K562 (cell line): ENCODE results near the gene CDC6. TPM values are rescaled to one million over a fixed set of nuclear protein-coding genes. Genes with fewer than 3 reads are reported as not detected.

ENCODE experiments used
- CHD7 ChIP-seq: fragments of 200-600 bp; sonication (generic); IDR thresholded peaks from one replicate; pipeline ENCODE4 v1.6.1; 2012; ENCODE audit warnings: mild to moderate bottlenecking, low read depth, low read length, inconsistent platforms
- FOXJ2 ChIP-seq: fragments of 200-800 bp; sonication (Bioruptor generic); IDR thresholded peaks from 2 replicates; pipeline ENCODE4 v1.6.1; 2016; ENCODE audit warnings: missing genetic modification characterization, missing compliant biosample characterization
- GATAD2A ChIP-seq: fragments of 450-650 bp; IDR thresholded peaks from 2 replicates; pipeline ENCODE4 v1.6.1; 2017
- JUNB ChIP-seq: fragments of 450-650 bp; formaldehyde crosslinking; conservative IDR thresholded peaks from 2 replicates; pipeline ENCODE4 v1.4.0; 2020; ENCODE audit warnings: mild to moderate bottlenecking
- KLF1 ChIP-seq: fragments of 450-650 bp; IDR thresholded peaks from 2 replicates; pipeline ENCODE4 v1.6.1; 2016; ENCODE audit warnings: missing genetic modification characterization, missing compliant biosample characterization
- NCOA6 ChIP-seq: fragments of 450-650 bp; IDR thresholded peaks from 2 replicates; pipeline ENCODE4 v1.6.1; 2017; ENCODE audit warnings: mild to moderate bottlenecking
- NUFIP1 ChIP-seq: fragments of 450-650 bp; IDR thresholded peaks from 2 replicates; pipeline ENCODE4 v1.6.1; 2018; ENCODE audit not compliant: partially characterized antibody
- ZBTB11 ChIP-seq, 3 experiments: fragments of 200-800 bp in 1 of 3; fragments of 250-450 bp in 1 of 3; fragments of 450-650 bp in 1 of 3; sonication (Bioruptor Pico) in 1 of 3; sonication (Bioruptor generic) in 1 of 3; formaldehyde crosslinking in 1 of 3; IDR thresholded peaks; 2 replicates each; pipeline versions ENCODE4 v1.6.1 to v1.8.0; 2016 to 2022; ENCODE audit warnings: mild to moderate bottlenecking in 2 of 3, missing genetic modification characterization in 2 of 3, missing compliant biosample characterization in 1 of 3, moderate library complexity in 1 of 3
- ZFX ChIP-seq: sonication (generic); formaldehyde crosslinking; IDR thresholded peaks from 2 replicates; pipeline ENCODE4 v1.8.0; 2022; ENCODE audit warnings: mild to moderate bottlenecking, missing genetic modification reagents, moderate library complexity
- polyA plus RNA-seq, 8 experiments: library from polyadenylated mRNA; depleted of rRNA in 4 of 8; stranded (reverse) in 5 of 8; unstranded in 3 of 8; fragments of >200 nt; fragmentation: Nextera tagmentation in 2 of 8; fragmentation: Illumina TruSeq in 1 of 8; extraction: Ambion mirVana in 2 of 8; extraction: Trizol in 1 of 8; gene quantifications; 2 replicates each; pipeline versions ENCODE4 v1.2.1 to v1.2.3, GENCODE V29; 2011 to 2014; ENCODE audit warnings: inconsistent platforms in 1 of 8, missing spikeins in 1 of 8
- total RNA-seq, 7 experiments: library from RNA; depleted of rRNA in 6 of 7; stranded (reverse); fragments of >200 nt in 6 of 7; fragmentation: Illumina TruSeq in 2 of 7; extraction: Trizol in 2 of 7; gene quantifications; 2 replicates each; pipeline versions ENCODE4 v1.2.1 to v1.2.3, GENCODE V29; 2011 to 2021; ENCODE audit warnings: low replicate concordance in 1 of 7
- TF ChIP-seq, protein P1 (sequence below): sonication (generic); formaldehyde crosslinking; IDR thresholded peaks from 2 replicates; pipeline ENCODE4 v1.8.0; 2023; ENCODE audit warnings: mild to moderate bottlenecking, missing genetic modification reagents

The CDC6 gene
- total and polyA plus RNA-seq, 9 of the 15 experiments (the other 6 are each of a cell fraction or from before 2014, with no cell fraction given), result 29.6 to 141 (median 106) TPM

GRCh38 chr17:40322358-40323315 lies 35.0 kb downstream of the CDC6 start (continued):
- TF ChIP-seq FOXJ2, result peak; percentile 96
- TF ChIP-seq NUFIP1, result no peak
- no peak for TF ChIP-seq ZFX (CRISPR knock-in tag)
- no peak for TF ChIP-seq GATAD2A
- peak; percentile 52; the same call in 1 of the 2 replicates for TF ChIP-seq KLF1 (tag)
- peak in 2 of 3 experiments; percentile 36 to 81; a peak in 3 of 6 replicates for TF ChIP-seq ZBTB11 (CRISPR knock-in tag; IDR thresholded peaks at IDR 0.05)
- TF ChIP-seq, protein P1, sequence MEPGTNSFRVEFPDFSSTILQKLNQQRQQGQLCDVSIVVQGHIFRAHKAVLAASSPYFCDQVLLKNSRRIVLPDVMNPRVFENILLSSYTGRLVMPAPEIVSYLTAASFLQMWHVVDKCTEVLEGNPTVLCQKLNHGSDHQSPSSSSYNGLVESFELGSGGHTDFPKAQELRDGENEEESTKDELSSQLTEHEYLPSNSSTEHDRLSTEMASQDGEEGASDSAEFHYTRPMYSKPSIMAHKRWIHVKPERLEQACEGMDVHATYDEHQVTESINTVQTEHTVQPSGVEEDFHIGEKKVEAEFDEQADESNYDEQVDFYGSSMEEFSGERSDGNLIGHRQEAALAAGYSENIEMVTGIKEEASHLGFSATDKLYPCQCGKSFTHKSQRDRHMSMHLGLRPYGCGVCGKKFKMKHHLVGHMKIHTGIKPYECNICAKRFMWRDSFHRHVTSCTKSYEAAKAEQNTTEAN, result no peak
- no peak for TF ChIP-seq NCOA6
- TF ChIP-seq CHD7, result no peak
- no peak for TF ChIP-seq JUNB
